GM19043 (cell line): ENCODE measurements around the gene ACOT13.
A peak's percentile ranks its signal among the peaks of the same experiment; 100 is the strongest.
"Not testable (repeated sequence)": the region's sequence is repeated elsewhere in the genome, so short reads cannot be mapped to it uniquely, and the experiment has no call there.

Source experiments
- ATAC-seq: cut with Tn5 transposase; IDR thresholded peaks from one replicate; pipeline ENCODE4 v1.9.1; 2021; ENCODE audit warnings: low read depth; ENCODE audit not compliant: unreplicated experiment

ACOT13 gene

GRCh38 chr6:24666641-24667377 is at the start of gene ACOT13, which contains the start of gene TDP2:
TSS of gene ACOT13 (plus strand) at chr6:24667077. CDS start at chr6:24667264, 187 bp downstream.
TSS of gene TDP2 (minus strand) at chr6:24666899. CDS start at chr6:24666862, 37 bp downstream.
- ATAC-seq, result peak; percentile 94

DNA sequence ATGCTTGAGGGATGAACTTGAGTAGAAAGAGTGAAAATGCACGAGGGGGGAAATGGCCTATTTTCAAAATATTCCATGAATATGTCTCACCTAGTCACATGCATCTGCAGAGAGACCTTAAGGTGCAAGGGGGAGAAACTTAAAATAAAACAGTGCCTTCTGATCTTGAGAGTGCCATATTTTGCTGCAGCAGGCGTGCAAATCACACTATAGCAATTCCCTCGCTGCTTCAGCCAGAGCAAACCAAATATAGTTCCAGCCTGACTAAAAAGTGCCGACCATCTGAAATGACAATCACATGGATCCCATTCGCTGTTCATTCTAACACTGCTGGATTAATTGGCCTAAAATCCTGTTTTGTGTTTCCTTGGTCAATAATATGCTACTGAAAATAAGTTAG is 47.2 kb upstream of the ACOT13 start:
- ATAC-seq, result no peak

GRCh38 chr6:24620637-24621036 is 46.2 kb upstream of the ACOT13 start:
- ATAC-seq, result no peak

- no peak for ATAC-seq
Measured at GRCh38 chr6:24621626-24622289, 45.1 kb upstream of the ACOT13 start.

GRCh38 chr6:24630856-24631505 is 35.9 kb upstream of the ACOT13 start:
- ATAC-seq, result no peak

- ATAC-seq, result no peak
Measured at GRCh38 chr6:24631671-24632070, 35.2 kb upstream of the ACOT13 start.

DNA sequence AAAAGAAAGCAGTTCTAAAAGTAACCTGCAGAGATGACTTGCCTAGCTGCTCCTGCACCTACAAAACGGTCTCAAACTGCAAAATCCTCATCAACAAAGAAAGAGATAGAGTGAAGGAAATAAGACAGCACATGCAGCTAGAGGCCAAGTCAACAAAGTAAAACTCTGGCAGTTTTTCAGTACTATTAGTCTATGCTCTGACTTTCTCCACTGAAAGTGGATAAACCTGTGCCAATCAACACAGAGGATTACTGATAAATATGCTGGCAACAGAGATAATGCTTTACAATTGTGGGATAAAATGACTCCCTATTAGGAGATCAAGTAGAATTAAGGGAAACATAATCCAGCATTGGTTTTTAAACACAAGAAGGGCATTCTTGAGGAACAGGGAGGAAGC is 34.3 kb upstream of the ACOT13 start:
- no peak for ATAC-seq

DNA sequence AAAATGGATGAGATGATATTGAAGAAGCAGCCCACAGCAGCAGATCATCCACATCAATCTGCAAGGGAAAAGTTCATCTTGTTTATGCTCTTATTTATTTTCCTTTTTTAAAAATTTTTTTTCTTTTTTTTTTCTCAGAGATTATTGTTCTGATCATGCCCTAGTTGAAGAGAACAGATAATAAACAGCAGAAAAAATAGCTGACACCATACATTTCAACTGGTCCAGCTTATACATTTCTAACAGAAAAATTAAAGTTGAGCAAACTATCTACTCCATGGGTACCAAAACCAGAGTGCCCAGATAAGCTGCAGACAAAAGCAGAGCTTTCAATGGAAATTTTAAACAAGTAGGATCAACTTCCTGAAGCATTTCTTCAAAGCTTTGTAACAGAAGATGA is 30.2 kb upstream of the ACOT13 start:
- ATAC-seq, result no peak

DNA sequence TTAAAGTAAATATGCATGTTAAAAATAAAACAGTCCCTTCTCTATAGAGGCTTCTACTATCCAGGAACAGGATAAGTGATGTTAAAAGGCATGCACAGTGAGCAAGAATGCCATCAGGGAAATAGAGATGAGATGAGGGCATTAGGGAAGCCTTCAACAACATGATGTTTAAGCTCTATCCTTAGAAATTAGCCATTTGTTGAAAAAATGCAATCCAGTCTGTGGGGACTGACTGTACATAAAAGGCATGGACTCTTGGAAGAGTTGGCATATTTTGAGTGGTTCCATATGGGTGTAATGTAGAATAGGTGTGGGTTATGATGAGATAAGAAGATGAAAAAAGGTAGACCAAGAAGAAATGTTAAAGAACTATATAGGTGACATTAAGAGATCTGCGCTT is 26.7 kb upstream of the ACOT13 start:
- ATAC-seq, result no peak

- not testable (repeated sequence) for ATAC-seq
Measured at GRCh38 chr6:24640631-24641030, 26.2 kb upstream of the ACOT13 start.

- ATAC-seq, result no peak
Measured at GRCh38 chr6:24642061-24642460, 24.8 kb upstream of the ACOT13 start.

DNA sequence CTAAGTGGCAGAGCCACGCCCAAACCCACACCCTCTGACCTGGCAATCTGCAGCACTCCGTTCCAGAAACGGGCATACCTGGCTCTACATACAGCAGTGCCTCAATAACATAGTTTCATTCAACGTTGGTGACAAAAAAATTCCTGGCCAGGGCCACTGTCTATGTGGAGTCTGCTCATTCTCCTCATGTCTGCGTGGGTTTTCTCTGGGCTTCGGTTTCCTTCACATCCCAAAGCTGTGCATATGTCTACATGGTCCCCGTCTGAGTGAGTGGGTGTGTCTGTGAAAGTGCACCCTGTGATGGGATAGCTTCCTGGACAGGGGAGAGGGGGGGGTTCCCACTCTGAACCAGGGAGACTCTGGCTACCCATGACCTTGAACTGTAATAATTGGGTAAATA is 23.0 kb upstream of the ACOT13 start:
- ATAC-seq, result no peak

DNA sequence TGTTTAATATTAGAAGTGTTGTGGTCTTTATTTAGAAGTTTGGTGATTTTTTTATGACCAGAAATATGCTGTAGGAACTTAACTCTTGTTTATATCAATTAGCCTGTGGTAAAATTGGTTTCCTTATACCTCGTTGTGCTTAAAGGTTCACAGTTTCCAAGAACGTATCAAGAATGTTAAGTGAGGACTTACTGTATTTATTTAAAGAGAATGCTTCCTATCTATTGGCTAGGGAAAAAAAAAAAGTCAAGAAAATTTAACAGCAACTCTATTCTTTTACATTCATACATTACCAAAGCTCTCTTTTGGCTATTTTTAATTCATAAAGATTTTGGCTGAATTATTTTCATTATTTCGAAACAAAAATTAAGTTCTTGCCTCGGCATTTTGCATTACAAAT is 22.5 kb upstream of the ACOT13 start:
- no peak for ATAC-seq

DNA sequence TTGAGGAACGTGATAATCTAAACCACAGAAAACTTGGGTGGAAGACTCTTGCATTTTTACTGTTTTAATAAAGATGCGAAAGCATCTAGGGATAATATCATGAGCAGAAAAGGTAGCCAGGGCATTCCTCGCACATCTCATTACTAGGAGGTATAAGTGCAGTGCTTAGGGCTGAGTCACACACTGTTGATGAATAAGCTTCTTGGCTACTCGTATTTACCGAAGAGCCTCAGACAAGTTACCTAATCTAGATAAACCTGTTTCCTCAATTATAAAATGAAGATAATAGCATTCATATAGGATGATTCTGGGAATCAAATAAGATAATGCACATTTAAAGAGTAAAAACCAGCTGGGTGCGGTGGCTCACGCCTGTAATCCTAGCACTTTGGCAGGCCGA is 20.1 kb upstream of the ACOT13 start:
- no peak for ATAC-seq

- no peak for ATAC-seq
Measured at GRCh38 chr6:24648276-24648675, 18.6 kb upstream of the ACOT13 start.

DNA sequence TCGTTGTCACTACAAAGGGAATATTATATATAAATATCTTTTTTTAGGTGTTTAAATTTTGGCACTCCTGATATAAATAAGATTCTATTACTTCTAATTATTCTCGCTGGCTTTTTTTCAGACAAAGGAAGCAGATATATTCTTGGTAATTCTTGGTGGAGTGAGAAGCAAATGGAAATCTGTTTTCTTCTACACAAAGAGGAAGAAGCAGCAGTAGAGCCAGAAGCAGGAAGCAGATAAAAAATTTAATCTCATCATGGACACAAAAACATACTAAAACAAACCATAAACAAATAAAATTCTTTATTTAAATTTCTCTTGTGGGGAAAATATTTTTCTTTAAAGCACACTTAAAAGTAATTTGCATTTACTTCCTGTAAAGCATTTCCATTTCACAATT is 17.2 kb upstream of the ACOT13 start:
- ATAC-seq, result no peak

- ATAC-seq, result no peak
Measured at GRCh38 chr6:24650365-24650764, 16.5 kb upstream of the ACOT13 start.

GRCh38 chr6:24655215-24655614 is 11.7 kb upstream of the ACOT13 start:
- no peak for ATAC-seq

- ATAC-seq, result no peak
Measured at GRCh38 chr6:24658573-24659560, 8.0 kb upstream of the ACOT13 start.

- no peak for ATAC-seq
Measured at GRCh38 chr6:24659561-24659960, 7.3 kb upstream of the ACOT13 start.
